DND-41 (cell line): ENCODE results near the gene MIA2.

ENCODE experiments used
- CTCF ChIP-seq: IDR thresholded peaks from 2 replicates; pipeline ENCODE4 v1.5.1; 2012; ENCODE audit warnings: borderline replicate concordance, low read length, moderate library complexity, mild to moderate bottlenecking; ENCODE audit not compliant: poor library complexity, severe bottlenecking; ENCODE audit errors: extremely low read depth
- EZH2 ChIP-seq: IDR thresholded peaks from 3 replicates; pipeline ENCODE4 v1.6.1; 2012; ENCODE audit warnings: borderline replicate concordance, low read depth, mild to moderate bottlenecking, moderate library complexity, low read length, inconsistent platforms; ENCODE audit not compliant: severe bottlenecking

GRCh38 chr14:39302124-39302810 is 68.6 kb downstream of the MIA2 start:
- TF ChIP-seq CTCF (no peak), EZH2 (no peak)
